Body of pancreas (tissue), 4 donors: ENCODE results near the gene HTR2B.

Source experiments
- POLR2A ChIP-seq, 3 donors: fragments of 450-650 bp; IDR thresholded peaks; one replicate each; pipeline ENCODE4 v1.6.1; 2016; ENCODE audit warnings: antibody characterized with exemption in 3 of 3, mild to moderate bottlenecking in 2 of 3
- TF ChIP-seq, protein P1 (sequence below), 7 experiments: fragments of 450-650 bp in 4 of 7; fragments of 200-600 bp in 3 of 7; sonication (generic) in 3 of 7; IDR thresholded peaks; one replicate each; pipeline ENCODE4 v1.5.1; 2016 to 2019; ENCODE audit warnings: antibody characterized with exemption in 7 of 7

DNA sequence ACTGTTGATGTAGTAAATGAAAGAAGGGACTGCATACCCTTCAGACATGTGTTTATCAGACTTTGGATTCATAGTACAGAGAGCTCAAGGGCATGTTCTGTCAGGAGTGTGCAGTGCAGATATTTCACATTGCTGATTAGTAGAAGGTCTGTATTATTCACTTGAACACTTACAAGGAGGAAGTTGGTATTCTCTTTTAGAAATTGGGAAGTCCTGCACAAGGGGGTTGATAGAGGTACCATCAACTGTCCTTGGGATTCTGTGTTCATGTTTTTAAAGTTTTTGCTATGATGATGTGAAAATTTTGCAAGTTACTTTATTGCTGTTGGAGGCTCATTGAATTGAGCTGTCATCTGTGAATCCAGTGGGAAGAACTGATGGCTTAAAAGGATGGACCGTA is 61.5 kb downstream of the HTR2B start:
- TF ChIP-seq, protein P1, sequence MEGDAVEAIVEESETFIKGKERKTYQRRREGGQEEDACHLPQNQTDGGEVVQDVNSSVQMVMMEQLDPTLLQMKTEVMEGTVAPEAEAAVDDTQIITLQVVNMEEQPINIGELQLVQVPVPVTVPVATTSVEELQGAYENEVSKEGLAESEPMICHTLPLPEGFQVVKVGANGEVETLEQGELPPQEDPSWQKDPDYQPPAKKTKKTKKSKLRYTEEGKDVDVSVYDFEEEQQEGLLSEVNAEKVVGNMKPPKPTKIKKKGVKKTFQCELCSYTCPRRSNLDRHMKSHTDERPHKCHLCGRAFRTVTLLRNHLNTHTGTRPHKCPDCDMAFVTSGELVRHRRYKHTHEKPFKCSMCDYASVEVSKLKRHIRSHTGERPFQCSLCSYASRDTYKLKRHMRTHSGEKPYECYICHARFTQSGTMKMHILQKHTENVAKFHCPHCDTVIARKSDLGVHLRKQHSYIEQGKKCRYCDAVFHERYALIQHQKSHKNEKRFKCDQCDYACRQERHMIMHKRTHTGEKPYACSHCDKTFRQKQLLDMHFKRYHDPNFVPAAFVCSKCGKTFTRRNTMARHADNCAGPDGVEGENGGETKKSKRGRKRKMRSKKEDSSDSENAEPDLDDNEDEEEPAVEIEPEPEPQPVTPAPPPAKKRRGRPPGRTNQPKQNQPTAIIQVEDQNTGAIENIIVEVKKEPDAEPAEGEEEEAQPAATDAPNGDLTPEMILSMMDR (IDR thresholded peaks at IDR 0.05): no peak
- TF ChIP-seq POLR2A (IDR thresholded peaks at IDR 0.05): no peak
